Astrocyte of the cerebellum (primary cell): Measurements from ENCODE around the gene PLPP3.

Experiments
- DNase-seq: peaks from one replicate; pipeline ENCODE4 v3.0.0-alpha.2; 2011; ENCODE audit warnings: low read depth
- H3K4me3 ChIP-seq: 2 replicates; pipeline ENCODE4 v1.5.1; 2011; ENCODE audit warnings: mild to moderate bottlenecking, low read depth, low read length, moderate library complexity
- in situ Hi-C: cut with HindIII; loops from 2 replicates; pipeline ENCODE4 v1.10.0; 2017; ENCODE audit warnings: low sequenced_read_pairs
- TF ChIP-seq, protein P1 (sequence below): IDR thresholded peaks from 2 replicates; pipeline ENCODE4 v1.5.1; 2012; ENCODE audit warnings: low read length, low read depth, moderate library complexity, mild to moderate bottlenecking; ENCODE audit errors: missing control alignments

Gene PLPP3

DNA sequence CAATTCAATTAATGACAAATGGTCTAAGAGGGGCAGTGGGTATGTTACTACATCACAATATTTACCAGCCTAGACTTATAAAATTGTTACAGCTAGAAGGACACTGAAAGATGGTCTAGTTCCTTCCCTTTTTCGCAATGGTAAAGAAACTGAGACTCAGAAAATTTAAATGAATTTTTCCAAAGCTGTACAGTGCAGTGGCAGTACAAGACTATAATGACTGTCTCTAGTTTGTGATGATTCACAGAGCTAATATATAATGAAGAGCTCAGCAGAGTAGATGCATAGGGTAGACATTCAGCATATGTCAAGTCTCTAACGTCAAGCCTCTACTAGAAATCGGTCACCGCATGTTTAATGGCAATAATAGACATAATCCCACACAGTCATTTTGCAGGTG is 4.6 kb downstream of the PLPP3 start:
- in situ Hi-C loops: loop anchor here (25.0 kb wide), 1 partner anchor 1437 kb away; no protein-coding TSS in a partner anchor
- H3K4me3 ChIP-seq: peak overlapping the region; percentile 88
- TF ChIP-seq, protein P1, sequence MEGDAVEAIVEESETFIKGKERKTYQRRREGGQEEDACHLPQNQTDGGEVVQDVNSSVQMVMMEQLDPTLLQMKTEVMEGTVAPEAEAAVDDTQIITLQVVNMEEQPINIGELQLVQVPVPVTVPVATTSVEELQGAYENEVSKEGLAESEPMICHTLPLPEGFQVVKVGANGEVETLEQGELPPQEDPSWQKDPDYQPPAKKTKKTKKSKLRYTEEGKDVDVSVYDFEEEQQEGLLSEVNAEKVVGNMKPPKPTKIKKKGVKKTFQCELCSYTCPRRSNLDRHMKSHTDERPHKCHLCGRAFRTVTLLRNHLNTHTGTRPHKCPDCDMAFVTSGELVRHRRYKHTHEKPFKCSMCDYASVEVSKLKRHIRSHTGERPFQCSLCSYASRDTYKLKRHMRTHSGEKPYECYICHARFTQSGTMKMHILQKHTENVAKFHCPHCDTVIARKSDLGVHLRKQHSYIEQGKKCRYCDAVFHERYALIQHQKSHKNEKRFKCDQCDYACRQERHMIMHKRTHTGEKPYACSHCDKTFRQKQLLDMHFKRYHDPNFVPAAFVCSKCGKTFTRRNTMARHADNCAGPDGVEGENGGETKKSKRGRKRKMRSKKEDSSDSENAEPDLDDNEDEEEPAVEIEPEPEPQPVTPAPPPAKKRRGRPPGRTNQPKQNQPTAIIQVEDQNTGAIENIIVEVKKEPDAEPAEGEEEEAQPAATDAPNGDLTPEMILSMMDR: no peak
- no peak for DNase-seq

DNA sequence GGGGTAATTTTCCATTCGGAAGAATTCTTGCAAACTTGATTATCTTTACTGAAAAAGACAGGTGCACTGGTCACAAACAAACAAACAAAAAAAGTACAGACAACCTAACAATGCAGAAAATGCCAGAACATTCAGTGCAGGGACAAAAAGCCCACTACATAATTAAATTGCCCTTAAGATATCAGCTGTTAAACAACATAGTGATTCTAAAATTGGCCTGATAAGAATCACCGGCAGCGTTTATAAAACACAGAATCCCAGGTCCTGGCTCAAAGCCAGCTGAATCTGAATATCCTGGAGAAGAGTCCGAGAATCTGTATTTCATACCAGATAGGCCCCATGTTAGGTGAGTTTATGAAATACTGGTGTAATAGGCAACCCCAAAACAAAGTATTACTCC is 6.1 kb downstream of the PLPP3 start:
- in situ Hi-C loops: no loop called here
- no peak for DNase-seq
- no peak overlapping the region for H3K4me3 ChIP-seq
- TF ChIP-seq, protein P1: no peak

DNA sequence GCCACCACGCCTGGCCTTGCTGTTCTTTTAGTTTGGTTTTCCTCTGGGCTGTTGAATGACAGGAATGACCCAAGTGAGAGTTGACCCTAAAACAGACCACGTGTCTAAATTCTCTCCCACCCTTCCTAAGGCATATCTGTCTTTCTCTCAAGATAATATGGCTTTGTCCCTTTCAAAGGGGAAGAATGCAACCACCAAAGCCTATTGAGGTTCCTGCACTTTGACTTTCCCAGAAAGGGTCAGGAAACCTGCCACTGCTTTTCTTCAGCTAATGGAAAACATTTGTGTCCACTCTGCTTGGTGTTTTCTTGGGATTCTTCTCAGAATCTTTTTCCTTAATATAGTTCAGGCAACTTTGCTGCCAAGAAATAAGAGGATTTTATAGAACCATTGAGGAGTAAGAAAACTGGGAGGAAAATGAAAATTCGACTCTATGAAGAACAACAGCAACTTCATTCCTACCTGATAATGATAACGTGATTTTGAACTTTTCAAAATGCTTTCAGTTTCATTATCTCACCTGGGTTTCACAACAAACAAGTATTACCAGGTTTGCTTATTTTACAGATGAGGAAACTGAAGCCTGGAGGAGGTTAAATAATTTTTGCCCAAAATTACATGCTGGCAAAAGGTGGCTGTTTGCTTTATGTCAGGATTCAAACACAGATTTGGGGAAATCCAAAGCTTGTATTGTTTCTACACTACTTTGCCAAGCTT is 6.9 kb downstream of the PLPP3 start:
- in situ Hi-C loops: no loop called here
- no peak overlapping the region for H3K4me3 ChIP-seq
- DNase-seq: no peak
- TF ChIP-seq, protein P1: no peak

DNA sequence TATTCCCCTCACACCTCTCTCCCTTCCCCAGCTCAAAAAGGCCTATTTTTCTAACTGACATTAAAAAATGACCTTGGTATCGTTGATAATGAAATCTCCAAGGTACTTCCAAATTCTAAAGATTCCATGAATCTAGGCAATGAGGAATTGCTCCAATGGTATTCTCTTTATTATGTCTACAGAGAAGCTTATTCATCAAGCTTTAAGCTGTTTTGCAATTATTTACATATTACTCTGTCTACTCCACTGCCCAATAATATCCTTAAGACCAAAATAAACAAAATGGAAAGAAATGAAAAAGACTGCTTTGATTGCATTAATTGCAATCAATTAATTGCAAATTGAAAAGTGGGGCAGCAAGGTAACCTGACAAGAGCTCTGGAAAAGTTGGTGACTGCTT is 7.9 kb downstream of the PLPP3 start:
- in situ Hi-C loops: no loop called here
- DNase-seq: no peak
- no peak overlapping the region for H3K4me3 ChIP-seq
- TF ChIP-seq, protein P1: no peak

DNA sequence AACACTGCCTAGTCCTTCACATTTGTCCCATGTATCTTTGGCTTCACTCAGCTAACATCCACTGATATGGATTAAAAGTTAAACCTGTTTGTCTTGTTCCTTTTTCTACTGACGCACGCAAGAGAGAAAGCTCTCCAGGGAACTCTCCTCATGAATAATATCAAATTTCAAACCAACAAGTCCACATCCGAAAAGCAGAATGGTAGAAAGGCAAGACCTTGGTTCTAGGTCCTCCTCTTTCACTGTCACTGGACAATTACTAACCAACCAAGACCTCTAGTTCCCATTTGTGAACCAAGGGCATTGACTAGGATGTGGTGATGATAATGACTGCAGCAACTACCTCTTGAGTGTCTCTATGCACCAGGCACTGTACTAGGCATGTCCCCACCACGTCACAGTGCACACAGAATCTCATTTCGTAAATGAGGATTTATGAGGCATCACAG is 8.4 kb downstream of the PLPP3 start:
- in situ Hi-C loops: no loop called here
- DNase-seq: no peak
- no peak overlapping the region for H3K4me3 ChIP-seq
- TF ChIP-seq, protein P1: no peak

DNA sequence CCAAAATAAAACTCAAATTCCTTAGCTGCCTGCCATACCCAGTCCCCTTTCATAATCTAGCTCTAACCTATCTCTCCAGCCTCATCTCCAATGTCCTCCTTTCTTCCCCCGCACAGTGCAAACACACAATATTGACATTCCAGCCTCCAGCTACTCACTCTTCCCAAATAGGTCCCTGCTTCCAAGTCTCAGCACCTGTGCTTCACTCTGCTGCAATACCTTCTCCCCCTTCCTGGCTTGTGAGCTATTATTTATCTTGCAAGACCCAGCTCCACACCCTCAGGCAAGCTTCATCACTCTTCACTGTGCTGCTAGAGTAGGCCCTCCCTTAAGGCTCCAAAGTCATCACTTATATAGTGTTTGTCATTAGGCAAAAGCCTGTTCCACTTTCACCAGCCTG is 9.7 kb downstream of the PLPP3 start:
- in situ Hi-C loops: no loop called here
- no peak overlapping the region for H3K4me3 ChIP-seq
- TF ChIP-seq, protein P1: no peak
- no peak for DNase-seq
